Endothelial cell of hepatic sinusoid (primary cell): ENCODE data around the gene FALEC.
"Not testable (repeated sequence)": the region's sequence is repeated elsewhere in the genome, so short reads cannot be mapped to it uniquely, and the experiment has no call there.

Experiments
- in situ Hi-C: cut with HindIII; loops from 2 replicates; pipeline ENCODE4 v1.10.0; 2017; ENCODE audit warnings: low sequenced_read_pairs

Gene FALEC

DNA sequence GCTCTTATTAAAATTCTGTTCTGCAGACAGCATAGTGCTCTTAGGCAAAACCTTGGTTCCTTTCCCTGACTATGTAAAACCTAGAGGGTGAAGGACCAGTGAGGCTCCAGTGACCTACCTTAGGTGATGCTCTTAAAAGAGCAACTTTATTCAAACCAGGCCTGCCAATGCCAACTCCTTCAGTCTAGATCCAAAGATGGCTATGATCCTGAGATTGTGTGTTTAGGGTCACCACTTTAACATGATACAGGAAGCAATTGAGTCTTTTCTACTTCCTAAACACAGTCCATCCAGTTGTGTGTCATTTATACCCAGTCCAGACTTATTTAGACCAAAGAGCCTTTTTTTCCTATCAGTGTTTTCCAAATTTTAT, 53.0 kb downstream of the FALEC start:
- in situ Hi-C loops, result no loop called here

DNA sequence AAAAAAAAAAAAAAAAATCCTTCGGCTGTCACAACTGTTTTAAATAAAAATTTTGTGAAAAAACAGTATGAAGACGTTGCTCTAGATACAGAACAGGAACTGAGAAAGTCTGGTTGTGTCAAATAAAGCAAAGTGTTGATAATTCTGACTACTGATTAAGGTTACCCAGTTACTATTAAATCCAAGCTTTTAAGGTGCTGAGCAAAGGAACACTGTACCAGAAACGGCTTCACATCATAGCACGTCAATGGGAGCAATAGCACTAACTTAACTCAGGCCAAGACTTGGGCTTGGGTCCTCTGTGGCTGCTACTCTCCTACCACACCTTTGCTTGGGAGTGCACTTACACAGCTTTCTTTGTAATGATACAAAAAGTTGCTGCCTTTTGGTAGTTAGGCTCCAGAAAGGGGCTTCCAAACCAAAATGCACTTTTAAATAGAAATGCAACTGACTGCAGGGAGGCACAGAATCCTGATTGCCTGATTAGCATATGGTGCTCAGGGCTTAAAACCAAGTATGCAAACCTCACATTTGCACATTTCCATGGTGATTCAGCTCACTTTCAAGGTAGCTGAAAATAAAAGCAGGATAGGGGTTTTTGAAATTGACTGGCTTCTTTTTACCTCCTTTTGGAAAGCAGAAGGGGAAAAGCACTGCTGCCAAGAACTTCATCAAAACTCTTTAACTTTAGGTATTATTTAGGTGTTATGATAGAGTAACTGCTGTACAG, 57.5 kb downstream of the FALEC start:
- in situ Hi-C loops, result loop anchor here (10.0 kb wide), 1 partner anchor 58 kb away; the partner anchor contains the start of gene FALEC

DNA sequence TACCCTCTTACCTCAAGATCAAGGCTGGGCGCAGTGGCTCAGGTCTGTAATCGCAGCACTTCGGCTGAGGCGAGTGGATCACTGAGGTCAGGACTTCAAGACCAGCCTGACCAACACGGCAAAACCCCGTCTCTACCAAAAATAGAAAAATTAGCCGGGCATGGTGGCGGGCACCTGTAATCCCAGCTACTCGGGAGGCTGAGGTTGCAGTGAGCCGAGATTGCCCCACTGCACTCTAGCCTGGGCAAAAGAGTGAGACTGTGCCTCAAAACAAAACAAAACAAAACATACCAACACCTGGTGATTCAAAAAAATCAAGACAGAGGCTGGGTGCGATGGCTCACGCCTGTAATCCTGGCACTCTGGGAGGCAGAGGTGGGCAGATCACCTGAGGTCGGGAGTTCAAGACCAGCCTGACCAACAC, 58.1 kb downstream of the FALEC start:
- in situ Hi-C loops, result loop anchor here (10.0 kb wide), 1 partner anchor 59 kb away; the partner anchor contains the start of gene FALEC

DNA sequence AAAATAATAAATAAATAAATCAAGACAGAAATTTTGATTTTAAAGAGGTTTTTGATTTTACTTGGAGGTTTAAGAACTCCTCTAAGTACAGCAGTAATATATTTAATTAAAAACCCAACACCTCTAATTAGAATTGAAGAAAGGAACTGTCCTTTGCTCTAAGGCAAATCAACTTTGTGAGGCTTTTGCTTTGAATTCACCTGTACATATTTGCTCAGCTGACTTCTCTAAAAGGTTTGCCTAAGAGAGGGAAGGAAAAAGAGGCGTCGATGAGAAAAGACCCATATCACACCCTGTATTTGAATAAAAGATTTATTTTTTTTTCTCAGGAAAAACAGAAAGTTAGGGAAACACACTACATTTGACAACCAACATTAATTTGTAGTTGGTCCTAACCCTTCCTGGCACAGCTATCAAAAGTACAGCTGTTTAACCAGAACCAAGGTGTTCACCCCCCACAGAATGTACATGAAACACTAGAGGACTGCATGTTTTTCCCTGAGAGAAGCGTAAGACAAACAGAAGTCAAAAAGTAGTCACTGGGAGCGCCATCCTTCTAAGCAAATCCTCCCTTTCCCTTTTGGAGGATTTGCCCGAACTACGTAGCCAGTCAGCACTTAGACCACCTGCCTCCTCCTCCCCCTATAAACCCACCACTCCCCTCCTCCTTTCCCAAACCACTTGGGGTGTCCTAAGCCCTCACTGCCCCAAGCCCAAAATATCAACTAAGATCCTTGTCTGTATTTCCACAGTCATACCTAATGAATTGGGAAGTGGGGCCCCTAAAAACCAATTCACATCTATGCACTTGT, 58.9 kb downstream of the FALEC start:
- in situ Hi-C loops, result loop anchor here (5.0 to 10.0 kb wide), 3 partner anchors 53 to 87 kb away; partner anchors contain the start of genes ENSA, FALEC and TARS2

DNA sequence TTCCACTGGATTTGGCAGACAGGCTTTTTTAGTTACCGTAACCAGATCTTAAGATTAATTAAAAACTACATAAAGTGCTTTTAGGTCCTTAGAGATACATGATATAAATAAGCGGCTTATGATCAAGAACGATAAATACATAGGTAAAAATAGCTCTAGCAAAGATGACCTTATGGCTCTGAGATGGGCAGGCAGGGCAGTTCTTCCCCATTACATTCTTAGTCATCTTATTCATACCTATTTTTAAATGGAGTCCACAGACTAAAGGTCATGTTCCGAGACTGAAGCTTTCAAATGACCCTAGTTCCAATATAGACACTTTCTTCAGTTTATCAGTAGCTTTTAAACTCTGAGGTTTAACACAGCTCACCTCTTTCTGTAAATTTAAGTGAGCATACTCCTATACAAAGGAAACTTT, 59.5 kb downstream of the FALEC start:
- in situ Hi-C loops, result loop anchor here (5.0 to 10.0 kb wide), 3 partner anchors 52 to 88 kb away; partner anchors contain the start of genes ENSA, FALEC and TARS2

DNA sequence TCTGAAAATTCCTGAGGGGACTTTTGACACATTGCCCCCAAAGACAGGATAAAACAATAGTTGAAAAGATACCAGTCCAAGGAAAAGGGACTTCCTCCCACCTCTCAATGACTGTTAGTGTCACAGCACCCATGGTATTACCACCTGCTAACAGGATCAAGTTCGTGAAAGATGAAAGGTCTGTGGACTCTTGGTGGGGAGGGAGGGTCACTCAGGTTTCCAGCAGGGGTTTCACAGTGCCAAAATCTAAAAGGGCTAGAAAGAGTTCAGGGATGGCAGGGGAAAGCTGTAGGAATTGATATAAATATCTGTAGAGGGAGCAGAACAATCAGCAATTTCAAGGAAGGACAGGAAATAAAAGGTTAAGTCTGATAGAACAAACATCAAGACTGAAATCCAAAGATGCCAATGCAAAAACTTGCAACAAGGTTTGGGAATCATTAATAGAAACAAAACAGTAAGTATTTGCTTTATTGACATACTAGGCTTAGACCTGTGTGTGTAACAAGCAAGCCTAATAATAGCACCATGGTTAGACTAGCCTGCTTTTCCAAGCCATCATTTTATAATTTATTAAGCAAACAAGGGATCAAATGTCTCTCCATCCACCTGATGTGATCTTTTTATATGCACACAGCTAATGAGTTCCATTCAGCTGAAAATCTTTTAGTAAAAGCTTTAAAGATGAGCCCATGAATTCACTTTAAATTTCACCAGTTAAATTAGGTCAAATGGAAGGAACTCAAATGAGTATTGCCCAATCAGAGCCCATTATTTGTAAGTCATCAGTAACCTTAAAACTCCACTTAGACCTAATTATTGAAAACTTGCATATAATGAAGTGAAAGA, 60.2 kb downstream of the FALEC start:
- in situ Hi-C loops, result loop anchor here (5.0 to 10.0 kb wide), 3 partner anchors 52 to 88 kb away; partner anchors contain the start of genes ENSA, FALEC and TARS2

DNA sequence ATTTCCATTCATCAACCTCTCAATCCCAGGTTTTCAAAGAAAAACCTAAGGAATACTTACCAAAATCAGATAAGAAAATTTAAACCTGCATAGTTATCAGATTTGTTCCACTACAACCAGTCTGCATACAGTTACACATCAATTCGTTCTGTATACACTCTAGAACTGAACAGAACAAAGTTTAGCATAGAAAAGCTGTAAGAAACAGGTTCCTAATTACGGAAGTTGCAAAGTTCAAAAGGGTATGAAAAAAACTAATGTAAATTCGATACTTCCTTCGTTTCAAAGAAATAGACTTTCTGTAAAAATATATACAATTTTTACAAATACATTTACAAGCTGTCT, 60.8 kb downstream of the FALEC start:
- in situ Hi-C loops, result loop anchor here (5.0 to 10.0 kb wide), 3 partner anchors 51 to 89 kb away; partner anchors contain the start of genes ENSA, FALEC and TARS2

DNA sequence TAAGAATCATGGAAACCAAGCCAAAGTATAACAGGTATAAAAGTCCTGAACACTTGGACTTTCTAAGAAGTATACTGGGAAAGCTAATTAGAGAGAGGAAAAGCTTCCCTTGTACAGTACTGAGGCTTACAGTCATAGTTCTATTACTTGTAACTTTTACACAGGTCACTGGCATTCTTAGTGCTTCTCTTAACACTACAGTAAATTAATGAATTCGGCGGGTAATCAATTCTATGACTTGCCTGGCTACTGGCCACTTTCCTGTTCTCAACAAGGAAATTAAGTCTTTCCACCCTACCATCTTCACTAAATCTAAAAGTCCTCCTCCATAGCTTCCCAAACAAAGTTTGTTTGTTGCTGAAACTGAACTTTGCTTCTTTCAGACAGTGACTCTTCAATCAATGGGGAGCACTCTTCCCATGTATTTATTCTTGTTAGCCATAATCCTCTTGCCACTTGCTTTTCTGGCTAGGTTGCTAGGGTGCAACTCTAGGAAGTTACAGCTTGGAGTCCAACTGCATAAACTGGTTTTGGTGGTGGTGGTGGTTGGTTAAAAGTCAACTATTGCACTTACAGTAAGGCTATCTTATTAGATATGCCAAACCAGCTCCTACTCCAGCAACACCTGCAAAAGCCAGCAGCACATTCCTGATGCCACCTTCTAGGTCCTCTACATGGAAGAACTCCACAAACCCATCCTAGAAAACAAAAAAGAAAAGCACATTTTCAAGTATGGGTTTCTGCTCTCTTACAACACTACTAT, 61.4 kb downstream of the FALEC start:
- in situ Hi-C loops, result loop anchor here (5.0 to 10.0 kb wide), 3 partner anchors 50 to 90 kb away; partner anchors contain the start of genes ENSA, FALEC and TARS2

DNA sequence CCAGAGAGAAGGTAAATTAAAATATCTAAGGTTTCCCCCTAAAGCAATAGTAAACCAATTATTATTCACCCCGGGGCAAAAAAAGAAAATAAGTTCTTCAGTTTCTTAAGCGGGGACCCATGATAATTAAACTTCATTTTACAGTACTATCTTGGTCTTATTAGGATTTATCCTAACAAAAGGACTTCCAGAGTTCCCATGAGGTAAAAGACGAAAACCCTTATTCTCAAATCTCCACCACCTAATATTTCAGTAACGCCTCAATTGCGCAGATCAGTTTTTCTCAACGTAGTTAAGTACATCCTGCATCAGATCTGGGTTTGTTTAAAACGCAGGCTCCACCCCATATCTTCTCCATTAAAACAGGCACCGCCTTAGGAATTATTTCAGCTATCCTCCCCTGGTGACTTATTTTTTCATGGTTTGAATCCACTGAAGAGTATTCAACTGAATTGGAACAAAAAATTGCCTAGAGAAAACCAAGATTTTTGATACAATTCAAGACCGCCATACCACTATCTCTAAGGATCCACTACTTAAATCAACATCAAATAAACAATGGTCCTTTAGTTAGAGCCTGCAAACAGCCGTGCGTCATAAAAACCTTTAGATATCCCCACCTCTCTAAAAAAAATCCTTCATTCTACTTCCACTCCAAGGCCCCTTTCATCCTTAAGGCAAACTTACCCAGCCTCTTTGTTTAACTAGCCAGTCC, 62.2 kb downstream of the FALEC start:
- in situ Hi-C loops, result loop anchor here (5.0 to 10.0 kb wide), 3 partner anchors 50 to 90 kb away; partner anchors contain the start of genes ENSA, FALEC and TARS2

DNA sequence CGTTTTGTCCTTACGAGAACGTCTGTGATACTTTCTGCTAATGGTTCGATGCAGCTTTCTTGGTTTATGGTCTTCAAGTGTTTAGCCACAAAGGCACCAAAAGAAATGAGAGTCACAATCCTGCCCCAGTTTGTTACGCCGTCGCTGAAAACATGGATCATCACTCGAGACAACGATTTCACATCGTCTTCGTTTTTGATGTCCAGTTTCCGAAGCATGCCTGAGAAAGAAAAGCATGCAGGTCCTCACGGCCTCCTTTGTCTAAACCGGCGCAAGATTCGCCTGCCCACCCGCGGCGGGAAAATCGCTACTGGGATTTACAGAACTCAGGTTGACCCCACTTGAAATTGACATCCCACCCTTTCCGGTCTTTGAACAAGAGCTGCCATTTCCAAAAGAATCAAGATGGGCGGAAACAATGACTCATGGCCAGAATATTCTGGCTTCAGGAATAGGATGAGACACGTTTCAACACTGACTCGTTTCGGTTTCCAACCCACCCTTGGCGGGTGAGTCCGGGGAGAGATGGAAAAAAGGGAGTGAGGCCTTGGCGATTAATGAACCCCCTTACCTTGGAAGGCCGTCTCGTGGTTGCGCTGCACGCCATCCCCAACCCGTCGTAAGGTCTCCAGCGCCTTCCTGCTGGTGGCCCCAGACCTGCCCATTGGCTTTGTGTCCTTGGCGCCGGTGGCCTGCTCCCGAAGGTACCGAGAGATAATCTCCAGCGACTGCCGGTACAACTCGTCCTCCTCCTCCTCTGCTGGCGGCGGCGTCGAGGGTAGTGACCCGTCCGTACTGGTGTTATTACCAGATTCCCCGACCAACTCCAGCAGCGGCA, 62.9 kb downstream of the FALEC start:
- in situ Hi-C loops, result loop anchor here (5.0 to 10.0 kb wide), 3 partner anchors 49 to 91 kb away; partner anchors contain the start of genes ENSA, FALEC and TARS2

DNA sequence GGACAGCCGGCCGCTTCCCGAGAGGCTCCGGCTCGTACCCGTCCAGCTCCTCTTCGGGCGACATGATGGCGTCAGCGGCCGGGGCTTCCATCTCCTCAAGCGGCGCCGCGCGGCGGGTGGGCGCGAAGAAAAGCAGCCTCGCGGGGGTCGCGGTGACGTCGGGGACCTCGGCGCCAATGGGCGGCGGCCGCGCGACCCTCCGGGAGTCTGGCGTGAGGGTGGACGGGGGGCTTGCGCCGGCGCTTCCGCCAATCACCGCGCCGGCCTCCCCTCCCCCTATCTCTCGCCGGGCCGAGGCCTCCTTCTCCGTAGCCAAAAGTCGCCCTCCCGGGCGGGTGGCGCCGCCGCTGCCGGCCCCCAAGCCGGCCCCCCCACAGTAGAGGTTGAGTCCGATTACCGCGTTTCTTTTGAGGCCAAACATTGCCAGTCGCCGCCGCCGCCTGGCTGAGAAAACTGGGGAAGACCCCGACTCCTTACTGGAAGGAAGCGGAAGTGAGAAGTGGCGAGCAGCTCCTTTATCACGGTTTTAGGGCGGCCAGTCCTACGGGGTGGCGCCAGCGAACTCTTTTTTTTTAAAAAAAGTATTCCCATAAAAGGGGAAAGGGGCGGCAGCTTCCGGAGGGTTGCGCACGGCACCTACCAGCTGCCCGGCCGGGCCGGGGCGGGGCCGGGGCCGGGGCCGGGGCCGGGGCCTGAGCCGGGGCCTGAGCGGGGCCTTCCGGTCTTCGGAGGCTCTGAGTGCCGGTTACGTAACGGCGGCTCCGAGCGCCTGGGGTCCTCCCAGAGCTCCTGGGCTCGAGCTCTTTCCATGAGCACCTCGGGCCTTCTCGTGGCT, 63.8 kb downstream of the FALEC start, which contains the start of gene MCL1:
TSS of gene MCL1 (minus strand) at position 501 of the 835 bp plus-strand sequence. CDS start at position 421, 80 bp downstream.
- in situ Hi-C loops, result loop anchor here (5.0 to 10.0 kb wide), 3 partner anchors 48 to 92 kb away; partner anchors contain the start of genes ENSA, FALEC and TARS2

DNA sequence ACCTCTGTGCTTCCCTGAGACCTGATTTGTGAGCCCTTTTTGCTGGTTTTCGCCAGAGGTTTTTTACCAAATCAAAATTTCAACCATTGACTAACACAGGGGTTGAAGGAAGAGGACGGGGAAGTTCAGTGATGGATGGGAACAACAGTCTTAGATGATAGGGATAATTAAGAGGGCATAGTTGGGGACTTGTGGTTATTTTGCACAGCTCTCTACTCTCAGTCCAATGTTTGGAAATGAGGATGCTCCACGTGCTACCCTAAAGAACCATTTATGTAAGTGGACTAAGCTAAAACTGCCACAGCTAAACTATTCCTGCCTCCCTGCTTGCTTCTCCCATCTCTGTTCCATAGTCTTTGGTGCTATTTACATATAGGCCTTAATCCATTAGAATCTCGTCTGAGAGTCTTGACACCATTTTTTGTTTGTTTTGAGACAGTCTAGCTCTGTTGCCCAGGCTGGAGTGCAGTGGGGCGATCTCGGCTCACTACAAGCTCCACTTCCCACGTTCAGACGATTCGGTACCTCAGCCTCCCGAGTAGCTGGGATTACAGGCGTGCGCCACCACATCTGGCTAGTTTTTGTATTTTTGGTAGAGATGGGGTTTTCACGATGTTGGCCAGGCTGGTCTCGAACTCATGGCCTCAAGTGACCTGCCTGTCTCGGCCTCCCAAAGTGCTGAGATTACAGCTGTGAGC, 64.5 kb downstream of the FALEC start:
- in situ Hi-C loops, result loop anchor here (5.0 to 10.0 kb wide), 3 partner anchors 47 to 93 kb away; partner anchors contain the start of genes ENSA, FALEC and TARS2

DNA sequence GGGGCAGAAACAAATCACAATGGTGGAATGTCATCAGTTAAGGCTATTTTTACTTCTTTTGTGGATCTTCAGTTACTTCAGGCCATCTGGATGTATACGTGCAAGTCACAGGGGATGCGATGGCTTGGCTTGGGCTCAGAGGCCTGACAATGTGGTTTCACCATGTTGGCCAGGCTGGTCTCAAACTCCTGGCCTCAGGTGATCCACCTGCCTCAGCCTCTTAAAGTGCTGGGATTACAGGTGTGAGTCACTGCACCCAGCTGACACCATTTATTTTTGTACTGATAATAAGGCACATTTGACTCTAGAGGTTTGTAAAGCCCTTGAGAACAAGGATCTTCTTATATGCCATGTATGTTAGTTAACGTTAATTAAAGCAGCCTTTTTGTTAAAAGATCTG, 65.4 kb downstream of the FALEC start:
- in situ Hi-C loops, result not testable (repeated sequence)

DNA sequence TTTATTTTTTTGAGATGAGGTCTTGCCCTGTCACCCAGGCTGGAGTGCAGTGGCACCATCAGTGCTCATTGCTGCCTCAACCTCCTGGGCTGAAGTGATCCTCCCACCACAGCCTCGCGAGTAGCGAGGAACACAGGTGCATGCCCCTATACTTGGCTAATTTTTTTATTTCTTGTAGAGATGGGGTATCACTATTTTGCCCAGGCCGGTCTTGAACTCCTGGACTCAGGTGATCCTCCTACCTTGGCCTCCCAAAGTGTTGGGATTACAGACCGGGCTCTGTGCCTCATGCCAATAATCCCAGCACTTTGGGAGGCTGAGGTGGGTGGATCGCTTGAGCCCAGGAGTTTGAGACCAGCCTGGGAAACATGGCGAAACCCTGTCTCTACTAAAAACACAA, 65.9 kb downstream of the FALEC start:
- in situ Hi-C loops, result not testable (repeated sequence)

DNA sequence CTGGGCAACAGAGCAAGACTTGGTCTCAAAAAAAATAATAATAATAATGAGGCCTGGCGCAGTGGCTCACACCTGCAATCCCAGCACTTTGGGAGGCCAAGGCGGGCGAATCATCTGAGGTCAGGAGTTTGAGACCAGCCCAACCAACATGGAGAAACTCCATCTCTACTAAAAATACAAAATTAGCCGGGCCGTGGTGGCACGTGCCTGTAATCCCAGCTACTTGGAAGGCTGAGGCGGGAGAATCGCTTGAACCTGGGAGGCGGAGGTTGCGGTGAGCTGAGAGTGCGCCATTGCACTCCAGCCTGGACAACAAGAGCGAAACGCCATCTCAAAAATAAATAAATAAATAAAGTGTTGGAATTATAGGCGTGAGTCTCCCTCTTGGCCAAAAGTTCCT, 66.4 kb downstream of the FALEC start:
- in situ Hi-C loops, result not testable (repeated sequence)

DNA sequence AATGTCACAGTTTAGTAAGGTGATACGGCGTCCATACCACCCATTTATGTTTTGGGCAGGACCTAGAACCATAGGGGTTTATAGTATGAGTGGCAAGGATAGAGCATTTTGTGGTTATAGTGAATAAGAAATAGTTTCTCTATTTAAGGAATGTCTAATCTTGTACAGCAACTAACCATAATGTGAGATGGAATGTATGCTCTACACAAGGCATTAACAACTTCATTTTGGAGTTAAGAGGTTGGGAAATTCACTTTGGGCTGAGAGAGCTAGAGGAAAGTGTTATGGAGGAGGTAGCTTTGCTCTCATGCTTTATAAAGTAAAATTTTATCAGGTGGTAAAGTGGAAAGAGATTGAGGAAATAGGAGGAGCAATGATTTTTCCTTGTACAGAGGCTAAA, 66.8 kb downstream of the FALEC start:
- in situ Hi-C loops, result no loop called here
